ENCODE measurements around the gene SLCO4A1.

DNA sequence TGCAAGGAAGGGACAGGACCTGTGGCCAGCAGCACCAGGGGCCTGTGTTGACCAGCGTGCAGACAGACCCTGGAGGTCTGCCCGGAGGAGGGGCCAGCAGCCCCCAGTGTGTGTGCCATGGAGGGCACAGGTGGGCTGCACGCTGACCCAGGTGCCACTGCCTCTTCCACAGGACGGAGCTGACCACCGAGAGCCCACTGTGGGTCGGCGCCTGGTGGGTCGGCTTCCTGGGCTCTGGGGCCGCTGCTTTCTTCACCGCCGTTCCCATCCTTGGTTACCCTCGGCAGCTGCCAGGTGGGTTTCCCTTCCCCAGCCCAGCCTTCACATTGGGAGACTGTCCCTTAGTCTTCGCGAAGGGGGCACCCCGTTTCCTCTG, 17.9 kb downstream of the SLCO4A1 start:
- TF ChIP-seq POLR2AphosphoS5 (IDR thresholded peaks at IDR 0.05) (no peak), EP300 (IDR thresholded peaks at IDR 0.05) (no peak)

Measured in sigmoid colon (tissue), 4 donors.